HG02763 (cell line): ENCODE results near the gene FGD2.
A peak's percentile ranks its signal among the peaks of the same experiment; 100 is the strongest.

Source experiments
- ATAC-seq: cut with Tn5 transposase; IDR thresholded peaks from one replicate; pipeline ENCODE4 v1.9.1; 2021; ENCODE audit warnings: mild to moderate bottlenecking, moderate library complexity; ENCODE audit not compliant: unreplicated experiment

FGD2 gene, protein sequence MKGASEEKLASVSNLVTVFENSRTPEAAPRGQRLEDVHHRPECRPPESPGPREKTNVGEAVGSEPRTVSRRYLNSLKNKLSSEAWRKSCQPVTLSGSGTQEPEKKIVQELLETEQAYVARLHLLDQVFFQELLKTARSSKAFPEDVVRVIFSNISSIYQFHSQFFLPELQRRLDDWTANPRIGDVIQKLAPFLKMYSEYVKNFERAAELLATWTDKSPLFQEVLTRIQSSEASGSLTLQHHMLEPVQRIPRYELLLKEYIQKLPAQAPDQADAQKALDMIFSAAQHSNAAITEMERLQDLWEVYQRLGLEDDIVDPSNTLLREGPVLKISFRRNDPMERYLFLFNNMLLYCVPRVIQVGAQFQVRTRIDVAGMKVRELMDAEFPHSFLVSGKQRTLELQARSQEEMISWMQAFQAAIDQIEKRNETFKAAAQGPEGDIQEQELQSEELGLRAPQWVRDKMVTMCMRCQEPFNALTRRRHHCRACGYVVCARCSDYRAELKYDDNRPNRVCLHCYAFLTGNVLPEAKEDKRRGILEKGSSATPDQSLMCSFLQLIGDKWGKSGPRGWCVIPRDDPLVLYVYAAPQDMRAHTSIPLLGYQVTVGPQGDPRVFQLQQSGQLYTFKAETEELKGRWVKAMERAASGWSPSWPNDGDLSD

DNA sequence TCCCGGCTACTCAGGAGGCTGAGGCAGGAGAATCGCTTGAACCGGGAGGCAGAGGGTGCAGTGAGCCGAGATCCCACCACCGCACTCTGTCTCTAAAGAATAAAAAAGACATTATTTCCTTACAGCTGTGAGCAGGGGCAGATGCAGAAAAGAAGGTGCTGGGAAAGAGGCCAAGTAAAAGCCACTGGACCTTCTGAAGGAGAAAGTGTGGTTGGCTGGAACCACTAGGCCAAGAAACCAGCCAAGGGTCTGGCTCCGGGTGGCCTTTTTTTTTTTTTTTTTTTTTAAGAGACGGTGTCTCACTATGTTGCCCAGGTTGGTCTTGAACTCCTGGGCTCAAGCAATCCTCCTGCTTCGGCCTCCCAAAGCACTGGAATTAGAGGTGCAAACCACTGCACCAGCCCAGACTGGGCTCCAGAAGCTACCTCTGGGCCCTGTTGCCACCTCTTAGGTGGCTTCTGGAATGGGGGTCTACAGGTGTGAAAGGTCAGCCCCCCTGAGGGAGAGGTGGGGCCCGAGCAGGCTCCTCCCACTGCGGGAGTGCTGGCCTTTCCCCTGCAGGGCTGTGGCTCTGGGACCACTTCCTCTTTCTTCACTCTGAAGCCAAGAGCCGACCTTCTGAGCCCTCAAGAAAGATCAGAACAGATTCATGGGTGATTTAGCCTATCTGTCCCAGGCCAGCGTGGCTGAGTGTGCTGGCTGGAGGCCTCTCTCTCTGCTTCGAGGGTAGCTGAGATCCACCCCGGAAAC is at the start of gene FGD2:
TSS of gene FGD2 (plus strand) at position 595 of the 750 bp plus-strand sequence. CDS start 163 bp downstream, outside the sequence.
- ATAC-seq, result peak; percentile 46

DNA sequence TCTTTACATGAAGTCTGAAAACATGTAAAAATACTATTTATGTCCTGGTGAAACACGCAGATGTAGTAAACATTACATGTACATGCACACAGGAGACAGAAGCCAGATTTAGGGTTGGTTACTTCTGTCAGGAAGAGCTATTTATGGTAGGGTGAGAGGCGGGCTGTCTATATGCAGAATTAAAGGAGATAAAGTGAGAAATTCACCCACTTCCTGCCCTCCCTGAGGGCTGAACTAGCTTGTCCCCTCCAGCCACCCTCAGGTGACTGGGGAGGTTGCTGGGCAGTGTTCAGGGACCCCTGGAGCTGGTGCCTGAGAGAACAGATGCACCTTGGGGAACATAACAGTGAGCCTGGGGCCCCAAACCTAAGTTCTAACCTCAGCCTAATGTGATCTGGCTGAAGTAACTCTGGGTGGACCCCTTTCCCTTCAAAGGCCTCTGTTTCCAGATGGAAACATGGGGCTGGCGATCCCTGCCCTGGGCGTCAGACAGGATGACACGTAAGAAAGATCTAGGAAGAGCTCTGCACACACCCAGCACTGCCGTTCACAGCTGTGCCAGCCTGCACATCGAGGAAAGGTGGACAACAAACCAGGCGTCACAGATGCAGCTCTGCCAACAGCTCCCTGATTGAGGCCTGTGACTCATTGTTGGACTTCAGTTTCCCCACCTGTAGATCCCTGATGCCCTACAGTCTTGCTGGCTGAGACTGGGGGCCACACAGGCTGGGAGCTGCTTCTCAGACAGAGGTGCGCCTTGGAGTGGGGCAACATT is 49.6 kb upstream of the FGD2 start:
- ATAC-seq, result no peak

DNA sequence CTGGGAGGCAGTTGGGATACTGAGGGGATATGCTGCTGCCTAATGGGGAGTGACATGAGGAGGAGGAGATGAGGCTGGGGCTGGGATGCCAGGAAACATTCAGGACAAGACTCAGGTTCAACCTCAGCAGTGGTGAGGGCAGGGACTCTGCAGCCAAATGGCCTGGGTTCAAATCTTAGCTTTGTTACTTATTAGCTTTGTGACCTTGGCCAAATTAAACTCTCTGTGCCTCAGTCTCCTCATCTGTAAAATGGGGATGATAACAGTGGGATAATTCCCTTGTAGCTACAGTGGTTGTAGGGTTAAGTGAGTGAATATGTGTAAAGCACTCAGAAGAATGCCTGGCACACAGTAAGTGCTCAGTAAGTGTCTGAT is 49.0 kb upstream of the FGD2 start:
- no peak for ATAC-seq

DNA sequence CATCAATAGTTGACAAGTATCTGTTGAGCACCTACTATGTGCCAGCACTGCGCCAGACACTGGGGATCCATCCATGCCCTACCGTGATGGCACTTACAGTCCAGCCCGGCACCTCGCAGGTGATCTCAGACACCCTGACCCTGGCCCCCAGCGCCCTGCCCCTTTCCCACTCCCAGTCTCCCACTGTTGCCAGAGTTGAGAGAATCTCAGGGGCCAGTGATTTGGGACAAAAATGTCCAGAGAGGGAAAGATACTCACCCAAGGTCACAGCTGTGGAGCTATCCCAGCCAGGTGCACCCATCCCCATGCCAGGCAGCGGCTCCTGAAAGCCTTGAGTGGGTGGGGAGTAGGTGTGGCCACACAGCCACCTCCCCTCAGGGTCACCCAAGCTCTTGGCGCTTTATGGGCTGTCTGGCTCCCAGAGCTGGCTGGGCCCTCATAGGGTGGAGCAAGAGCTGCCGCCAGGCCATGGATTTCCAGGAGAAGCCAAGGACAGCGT is 47.6 kb upstream of the FGD2 start:
- no peak for ATAC-seq

DNA sequence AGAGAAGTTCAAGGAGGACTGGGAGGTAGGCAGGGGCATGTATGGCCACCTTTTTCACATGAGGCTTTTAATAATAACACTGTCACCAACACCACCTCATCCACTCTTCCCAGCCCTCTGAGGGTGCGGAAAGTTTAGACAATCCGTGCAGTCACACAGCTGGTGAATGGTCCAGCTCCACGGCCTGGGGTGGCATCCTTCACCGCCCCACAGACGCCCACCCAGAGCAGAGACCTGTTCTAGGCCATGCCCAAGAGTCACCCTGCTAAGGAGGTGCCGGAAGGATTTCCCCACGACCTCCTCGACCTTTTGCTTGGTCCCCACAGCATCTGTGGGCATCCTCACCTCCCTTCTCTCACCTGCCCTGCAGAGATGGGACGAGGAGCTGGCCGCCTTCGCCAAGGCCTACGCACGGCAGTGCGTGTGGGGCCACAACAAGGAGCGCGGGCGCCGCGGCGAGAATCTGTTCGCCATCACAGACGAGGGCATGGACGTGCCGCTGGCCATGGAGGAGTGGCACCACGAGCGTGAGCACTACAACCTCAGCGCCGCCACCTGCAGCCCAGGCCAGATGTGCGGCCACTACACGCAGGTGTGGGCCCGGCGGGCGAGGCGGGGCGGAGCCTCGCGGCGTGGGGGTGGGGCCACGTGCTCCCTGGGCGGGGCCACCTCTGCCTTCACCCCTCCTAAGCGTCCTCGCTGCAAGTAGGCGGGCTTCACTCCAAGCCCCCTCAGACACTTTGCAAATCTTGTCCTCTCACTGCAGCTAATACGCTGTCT is 46.5 kb upstream of the FGD2 start:
- no peak for ATAC-seq

DNA sequence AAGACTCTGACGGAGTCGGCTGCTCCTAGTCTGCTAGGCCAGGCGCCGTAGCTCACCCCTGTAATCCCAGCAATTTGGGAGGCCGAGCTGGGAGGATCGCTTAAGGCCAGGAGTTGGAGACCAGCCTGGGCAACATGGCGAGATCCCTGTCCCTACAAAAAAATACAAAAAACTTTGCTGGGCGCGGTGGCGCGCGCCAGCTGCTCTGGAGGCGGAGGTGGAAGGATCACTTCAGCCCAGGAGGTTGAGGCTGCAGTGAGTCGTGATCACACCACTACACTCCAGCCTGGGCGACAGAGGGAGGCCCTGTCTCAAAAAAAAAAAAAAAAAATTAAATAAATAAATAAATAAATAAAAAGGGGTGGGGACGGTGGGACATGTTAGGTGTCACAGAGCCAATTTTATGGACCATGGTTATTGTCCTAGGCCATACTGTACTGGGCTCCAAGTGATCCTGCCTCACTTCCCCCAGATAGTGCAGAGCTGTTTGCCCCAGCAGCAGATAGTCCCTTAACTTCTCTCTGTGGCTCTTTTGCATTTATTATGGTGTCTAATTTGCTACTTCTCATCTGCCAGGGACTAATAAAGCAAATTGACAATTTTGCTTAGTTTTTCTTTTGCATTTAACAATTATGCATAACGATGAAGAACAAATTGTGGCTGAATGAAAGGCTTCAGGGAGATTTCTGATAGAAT is 45.8 kb upstream of the FGD2 start:
- ATAC-seq, result no peak

DNA sequence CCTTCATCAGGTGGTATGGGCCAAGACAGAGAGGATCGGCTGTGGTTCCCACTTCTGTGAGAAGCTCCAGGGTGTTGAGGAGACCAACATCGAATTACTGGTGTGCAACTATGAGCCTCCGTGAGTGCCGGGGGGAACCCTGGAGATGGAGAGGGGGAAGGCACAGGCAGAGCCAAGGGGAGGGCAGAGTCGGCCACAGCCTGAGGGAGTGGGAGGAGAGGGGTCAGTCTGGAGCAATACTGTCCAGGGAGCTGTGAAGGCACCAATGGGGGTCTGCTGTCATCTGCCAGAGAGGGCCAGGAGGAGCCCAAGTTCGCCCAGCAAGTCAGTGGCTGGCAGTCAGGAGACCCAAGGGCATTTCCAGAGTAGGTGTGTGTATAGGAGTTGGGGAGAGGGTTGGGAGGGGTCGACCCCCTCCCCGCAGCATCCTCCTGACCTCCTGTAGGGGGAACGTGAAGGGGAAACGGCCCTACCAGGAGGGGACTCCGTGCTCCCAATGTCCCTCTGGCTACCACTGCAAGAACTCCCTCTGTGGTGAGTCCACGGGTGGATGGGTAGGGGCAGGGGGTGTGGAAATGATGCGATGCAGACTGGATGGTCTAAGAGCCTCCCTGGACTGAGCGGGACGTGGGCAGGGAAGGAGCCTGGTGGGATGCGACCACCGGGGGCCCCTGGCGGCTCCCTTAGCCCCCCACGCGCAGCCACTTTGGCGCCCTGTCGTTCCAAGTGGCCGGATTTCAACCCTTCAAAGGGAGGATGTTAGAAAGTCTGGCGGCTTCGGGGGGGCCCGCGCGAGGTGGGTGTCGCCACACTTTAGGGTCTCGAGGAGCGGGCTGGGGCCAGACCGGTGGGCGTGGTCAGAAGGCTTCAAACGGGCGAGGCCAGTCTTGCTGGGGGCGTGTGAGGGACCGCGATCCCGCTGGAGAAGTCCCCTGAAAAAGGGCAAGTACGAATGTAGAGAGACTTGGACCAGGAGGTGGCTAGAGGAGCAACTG is 43.7 kb upstream of the FGD2 start:
- no peak for ATAC-seq

DNA sequence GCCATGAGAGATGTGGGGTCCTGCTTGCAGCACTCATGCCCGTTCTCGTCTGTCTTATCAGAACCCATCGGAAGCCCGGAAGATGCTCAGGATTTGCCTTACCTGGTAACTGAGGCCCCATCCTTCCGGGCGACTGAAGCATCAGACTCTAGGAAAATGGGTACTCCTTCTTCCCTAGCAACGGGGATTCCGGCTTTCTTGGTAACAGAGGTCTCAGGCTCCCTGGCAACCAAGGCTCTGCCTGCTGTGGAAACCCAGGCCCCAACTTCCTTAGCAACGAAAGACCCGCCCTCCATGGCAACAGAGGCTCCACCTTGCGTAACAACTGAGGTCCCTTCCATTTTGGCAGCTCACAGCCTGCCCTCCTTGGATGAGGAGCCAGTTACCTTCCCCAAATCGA is 42.6 kb upstream of the FGD2 start:
- no peak for ATAC-seq

DNA sequence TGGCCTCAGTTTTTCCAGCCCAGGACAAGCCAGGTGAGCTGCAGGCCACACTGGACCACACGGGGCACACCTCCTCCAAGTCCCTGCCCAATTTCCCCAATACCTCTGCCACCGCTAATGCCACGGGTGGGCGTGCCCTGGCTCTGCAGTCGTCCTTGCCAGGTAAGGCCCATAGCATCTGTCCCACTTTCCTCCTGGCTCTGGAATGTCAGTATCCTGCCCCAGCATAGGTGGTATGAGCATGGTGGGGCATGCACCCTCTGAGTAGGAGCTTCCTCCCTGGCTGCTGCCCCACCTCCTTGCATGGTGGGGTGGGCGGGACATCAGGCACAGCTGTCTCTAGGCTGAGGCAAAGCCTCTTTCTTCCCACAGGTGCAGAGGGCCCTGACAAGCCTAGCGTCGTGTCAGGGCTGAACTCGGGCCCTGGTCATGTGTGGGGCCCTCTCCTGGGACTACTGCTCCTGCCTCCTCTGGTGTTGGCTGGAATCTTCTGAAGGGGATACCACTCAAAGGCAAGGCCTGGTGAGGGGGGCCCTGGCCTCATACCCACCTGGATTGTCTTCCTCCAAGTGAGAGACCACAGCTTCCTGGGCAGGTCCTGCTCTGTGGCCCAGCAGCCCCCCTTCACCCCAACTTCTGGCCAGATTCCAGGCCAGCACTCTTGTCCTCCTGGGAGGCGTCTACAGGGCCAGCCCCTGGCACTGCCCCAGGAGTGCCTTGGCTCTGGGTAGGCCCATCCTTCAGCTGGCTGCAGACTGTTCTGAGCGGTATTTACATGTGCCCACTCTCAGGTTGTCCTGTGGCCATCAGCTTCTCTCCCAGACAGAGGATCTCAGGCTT is 41.8 kb upstream of the FGD2 start:
- no peak for ATAC-seq

DNA sequence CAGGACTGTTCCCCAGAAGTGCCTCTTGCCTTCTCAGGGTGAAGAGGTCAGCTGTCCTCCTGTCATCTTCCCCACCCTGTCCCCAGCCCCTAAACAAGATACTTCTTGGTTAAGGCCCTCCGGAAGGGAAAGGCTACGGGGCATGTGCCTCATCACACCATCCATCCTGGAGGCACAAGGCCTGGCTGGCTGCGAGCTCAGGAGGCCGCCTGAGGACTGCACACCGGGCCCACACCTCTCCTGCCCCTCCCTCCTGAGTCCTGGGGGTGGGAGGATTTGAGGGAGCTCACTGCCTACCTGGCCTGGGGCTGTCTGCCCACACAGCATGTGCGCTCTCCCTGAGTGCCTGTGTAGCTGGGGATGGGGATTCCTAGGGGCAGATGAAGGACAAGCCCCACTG is 41.1 kb upstream of the FGD2 start:
- ATAC-seq, result no peak

DNA sequence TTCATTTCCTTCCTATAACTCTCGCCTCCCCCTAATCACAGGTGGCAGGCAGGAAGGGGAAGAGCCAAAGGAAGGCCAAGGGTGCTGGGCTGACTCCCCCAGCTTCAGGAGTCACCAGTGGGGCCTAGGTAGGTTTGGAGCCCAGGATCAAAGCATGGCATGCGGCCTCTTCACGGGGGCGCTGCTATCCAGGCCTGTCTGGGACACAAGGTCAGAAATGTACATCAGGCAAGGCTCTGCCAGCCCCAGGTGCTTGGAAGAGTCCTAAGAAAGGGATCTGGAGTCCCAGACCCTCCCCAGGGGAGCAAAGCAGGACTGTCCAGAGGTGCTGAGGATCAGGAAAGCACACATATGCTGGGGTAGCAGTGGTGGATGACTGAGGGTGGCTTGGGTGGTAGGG is 40.5 kb upstream of the FGD2 start:
- no peak for ATAC-seq

DNA sequence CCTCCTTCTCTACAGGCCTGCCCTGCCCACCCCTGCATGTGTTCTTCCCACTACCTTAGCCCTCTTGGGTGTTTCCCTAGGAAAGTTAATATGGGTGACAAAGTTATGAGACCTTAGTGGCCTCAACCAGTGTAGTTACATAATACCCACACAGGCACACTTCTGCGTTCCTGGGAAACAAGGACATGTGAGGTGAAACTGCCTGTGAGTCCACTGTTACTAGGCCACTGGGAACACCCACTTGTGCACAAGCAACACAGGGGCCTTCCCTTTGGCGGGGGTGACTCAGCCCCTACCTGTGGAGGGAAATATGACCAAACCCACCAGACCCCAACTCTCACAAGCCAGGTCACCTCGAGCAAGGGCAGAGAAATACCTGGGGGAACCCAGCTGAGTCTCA is 38.2 kb upstream of the FGD2 start:
- no peak for ATAC-seq

DNA sequence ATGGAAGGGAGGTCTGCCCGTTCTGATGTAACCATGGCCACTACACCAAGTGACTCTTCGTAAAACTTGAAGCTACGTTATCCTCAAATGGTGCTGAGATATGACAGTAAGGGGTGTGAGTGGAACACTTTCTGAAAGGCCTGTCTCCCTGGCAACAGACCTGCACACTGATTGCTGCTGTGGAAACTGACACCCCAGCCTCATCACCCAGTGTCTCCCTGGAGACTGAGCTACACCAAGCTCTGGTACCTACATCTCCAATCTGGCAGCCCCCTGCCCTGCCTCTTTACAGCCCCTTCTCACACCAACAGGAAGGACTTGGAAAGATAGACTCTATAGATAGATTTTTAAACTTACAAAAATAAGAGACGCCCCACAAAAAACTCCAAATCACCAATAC is 37.7 kb upstream of the FGD2 start:
- no peak for ATAC-seq

DNA sequence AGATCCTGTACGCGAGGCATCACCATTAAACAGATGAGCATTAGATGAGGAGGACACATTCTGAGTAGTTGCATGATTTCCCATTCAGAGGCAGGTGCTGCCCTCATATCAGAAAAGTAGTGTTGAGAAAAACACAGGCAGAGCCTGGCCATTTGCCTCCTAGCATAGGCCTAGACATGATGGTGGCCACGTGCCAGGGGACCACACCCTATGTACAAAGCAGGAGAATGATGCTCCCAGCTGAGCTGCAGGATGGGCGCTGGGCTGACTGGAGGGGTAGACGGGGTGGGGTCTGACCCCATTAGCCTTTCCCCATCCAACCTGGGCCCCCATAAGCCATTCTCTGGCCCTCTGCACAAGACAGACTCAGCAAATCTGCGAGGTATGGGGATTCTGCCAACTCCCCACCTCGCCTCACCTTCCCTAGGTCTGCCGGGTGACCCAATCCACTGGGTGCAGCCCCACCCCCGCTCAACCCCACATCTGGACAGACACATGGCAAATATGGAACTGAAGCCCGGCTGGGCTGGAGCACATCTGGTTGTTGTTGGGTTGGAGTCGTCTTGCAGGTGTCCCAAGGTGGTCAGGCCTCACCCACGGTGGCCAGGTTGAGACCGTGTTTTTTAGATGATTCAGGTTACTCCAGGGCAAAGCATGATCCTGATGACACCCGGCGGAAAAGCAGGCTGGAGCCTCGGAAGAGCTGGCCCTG is 37.0 kb upstream of the FGD2 start:
- ATAC-seq, result no peak

DNA sequence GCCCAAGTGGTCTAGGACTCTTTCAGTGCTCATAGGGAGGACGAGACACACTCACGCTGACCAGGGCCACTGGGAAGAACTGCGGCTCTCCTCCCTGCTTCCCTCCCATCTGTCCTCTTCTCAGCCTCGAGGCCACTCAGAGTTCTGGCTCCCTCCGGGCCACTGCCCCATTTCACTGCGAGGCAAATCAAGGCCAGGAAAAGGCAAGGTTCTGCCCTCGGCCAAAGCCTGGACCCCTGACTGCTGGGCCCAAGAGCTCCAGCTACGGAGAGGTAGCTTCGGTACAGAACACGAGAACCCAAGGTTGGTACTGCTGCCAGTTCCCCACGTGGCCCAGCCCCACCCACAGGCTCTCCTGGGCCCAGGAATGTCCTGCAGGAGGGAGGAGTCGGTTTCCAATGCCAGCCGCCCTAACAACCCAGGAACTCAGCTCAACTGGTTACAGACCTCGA is 36.2 kb upstream of the FGD2 start:
- no peak for ATAC-seq

DNA sequence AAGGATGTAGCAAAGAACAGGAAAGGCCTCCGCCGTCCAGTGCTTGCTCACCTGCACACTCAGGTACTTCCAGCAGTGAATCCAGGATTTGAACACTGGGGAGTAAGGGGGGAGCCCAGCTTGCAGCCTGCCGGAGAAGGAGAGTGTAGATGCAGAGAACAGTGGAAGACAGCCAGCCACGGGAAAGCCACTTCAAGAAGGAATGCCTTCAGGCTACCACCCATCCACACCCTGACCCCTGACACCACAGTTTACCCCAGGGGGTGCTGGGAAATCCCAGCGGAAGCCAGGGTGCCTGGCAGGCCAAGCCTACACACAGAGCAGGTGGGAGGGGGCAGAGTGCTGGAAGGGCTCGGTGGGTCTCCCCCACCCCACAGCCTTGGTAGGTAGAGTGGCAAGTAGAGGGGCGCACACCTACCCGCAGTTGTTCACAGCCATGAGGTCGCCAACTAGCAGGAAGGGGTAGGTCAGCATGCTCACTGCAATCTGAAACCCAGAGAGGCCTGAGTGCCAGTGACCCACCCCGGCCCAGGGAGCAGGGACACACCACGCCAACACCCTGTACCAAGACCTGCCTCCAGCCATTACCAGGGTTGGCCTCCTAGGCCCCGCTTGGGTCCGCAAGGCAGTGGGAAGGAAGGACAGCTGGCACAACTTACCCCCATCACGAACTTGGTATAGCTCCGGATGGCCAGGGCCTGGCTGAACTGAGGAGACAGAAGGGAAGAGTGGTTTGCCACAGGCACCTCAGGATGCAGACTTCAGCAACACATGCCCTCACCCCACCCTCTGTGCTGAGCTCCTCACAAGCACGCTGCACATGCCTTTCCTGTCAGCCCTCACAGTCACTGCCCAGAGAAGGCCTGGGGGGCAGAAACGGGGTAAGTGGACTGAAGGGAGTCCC is 35.2 kb upstream of the FGD2 start:
- no peak for ATAC-seq
